Astrocyte of the spinal cord (primary cell): ENCODE data around the gene ACSL3.

Experiments
- DNase-seq: peaks from one replicate; pipeline ENCODE4 v3.0.0; 2011; ENCODE audit warnings: low read depth, low spot score
- H3K4me3 ChIP-seq: 2 replicates; pipeline ENCODE4 v1.5.1; 2011; ENCODE audit warnings: low read depth, mild to moderate bottlenecking, low read length, moderate library complexity
- in situ Hi-C: cut with HindIII; loops from 2 replicates; pipeline ENCODE4 v1.10.0; 2017; ENCODE audit warnings: low sequenced_read_pairs
- TF ChIP-seq, protein P1 (sequence below): IDR thresholded peaks from 2 replicates; pipeline ENCODE4 v1.5.1; 2012; ENCODE audit warnings: low read depth, mild to moderate bottlenecking, low read length, inconsistent platforms

The ACSL3 gene

DNA sequence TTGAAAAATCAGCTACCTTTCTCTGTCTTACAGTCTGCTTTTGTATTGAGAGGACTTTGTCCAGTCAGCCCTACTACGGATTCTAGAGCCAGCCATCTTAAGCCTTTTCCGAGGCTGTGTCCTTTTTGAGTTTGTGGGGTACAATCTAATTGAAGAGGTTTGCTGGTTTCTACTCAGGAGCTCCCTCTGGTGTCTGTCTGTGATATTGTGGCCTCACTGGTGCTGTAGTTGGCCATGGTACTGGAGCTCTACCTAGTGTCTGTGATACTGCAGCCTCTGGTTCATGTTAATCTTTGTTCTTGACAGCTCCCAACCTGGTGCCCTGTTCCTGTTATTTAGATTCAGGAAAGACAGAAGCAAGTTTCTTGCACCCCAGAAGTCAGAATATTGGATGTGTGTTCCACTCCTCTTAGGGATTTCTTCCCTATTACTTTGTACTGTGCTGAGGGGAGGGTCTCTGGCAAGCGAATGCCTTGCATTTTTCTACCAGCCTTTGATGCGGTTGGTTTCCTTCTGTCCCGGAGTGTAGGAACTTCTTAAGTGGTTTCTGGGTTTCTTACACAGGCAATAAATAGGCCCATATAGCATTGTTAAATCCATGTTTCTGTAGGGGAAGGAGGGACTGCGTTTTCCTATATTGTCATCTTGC is 78.5 kb downstream of the ACSL3 start:
- DNase-seq = peak; percentile 65
- H3K4me3 ChIP-seq = no peak overlapping the region
- TF ChIP-seq, protein P1, sequence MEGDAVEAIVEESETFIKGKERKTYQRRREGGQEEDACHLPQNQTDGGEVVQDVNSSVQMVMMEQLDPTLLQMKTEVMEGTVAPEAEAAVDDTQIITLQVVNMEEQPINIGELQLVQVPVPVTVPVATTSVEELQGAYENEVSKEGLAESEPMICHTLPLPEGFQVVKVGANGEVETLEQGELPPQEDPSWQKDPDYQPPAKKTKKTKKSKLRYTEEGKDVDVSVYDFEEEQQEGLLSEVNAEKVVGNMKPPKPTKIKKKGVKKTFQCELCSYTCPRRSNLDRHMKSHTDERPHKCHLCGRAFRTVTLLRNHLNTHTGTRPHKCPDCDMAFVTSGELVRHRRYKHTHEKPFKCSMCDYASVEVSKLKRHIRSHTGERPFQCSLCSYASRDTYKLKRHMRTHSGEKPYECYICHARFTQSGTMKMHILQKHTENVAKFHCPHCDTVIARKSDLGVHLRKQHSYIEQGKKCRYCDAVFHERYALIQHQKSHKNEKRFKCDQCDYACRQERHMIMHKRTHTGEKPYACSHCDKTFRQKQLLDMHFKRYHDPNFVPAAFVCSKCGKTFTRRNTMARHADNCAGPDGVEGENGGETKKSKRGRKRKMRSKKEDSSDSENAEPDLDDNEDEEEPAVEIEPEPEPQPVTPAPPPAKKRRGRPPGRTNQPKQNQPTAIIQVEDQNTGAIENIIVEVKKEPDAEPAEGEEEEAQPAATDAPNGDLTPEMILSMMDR = peak; percentile 87
- in situ Hi-C loops = no loop called here

DNA sequence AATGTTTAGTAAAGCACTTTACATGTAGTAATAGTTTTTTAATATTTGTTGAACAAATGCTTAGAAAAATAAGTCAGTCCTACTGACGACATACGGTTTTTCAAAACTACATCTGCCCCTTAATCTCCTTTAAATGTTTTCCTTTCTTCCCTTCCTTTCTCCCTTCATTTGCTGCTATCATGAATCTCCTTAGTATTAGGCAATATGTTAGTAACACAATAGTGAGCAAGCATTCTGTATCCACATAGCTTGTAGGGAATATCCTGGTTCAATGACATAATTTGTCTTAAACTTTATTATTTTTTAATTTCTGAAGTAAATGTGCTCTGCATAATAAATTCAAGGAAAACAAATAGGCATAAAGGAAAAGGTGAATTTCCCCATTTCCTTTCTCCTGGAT is 79.1 kb downstream of the ACSL3 start:
- no peak for DNase-seq
- TF ChIP-seq, protein P1 = no peak
- H3K4me3 ChIP-seq = no peak overlapping the region
- in situ Hi-C loops = no loop called here

DNA sequence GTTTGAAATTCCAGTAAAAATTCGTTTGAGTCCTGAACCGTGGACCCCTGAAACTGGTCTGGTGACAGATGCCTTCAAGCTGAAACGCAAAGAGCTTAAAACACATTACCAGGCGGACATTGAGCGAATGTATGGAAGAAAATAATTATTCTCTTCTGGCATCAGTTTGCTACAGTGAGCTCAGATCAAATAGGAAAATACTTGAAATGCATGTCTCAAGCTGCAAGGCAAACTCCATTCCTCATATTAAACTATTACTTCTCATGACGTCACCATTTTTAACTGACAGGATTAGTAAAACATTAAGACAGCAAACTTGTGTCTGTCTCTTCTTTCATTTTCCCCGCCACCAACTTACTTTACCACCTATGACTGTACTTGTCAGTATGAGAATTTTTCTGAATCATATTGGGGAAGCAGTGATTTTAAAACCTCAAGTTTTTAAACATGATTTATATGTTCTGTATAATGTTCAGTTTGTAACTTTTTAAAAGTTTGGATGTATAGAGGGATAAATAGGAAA is 80.7 kb downstream of the ACSL3 start:
- no peak for DNase-seq
- in situ Hi-C loops = no loop called here
- H3K4me3 ChIP-seq = no peak overlapping the region
- TF ChIP-seq, protein P1 = no peak

DNA sequence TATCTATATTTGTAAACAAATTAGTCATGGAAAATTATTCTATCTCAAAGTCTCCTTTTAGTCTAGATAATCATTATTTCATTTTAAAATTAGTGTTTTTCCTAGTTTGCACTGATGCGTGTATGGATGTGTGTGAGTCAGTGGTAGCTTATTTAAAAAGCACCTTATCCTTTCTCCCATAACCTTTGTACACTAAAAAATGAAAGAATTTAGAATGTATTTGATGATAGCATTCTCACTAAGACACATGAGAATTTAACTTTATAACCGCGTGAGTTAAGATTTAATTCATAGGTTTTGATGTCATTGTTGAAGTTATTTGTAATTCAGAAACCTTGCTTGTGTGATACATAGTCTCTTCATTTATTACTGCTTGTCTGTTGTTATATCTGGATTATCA is 81.7 kb downstream of the ACSL3 start:
- no peak for DNase-seq
- H3K4me3 ChIP-seq = no peak overlapping the region
- TF ChIP-seq, protein P1 = no peak
- in situ Hi-C loops = no loop called here

DNA sequence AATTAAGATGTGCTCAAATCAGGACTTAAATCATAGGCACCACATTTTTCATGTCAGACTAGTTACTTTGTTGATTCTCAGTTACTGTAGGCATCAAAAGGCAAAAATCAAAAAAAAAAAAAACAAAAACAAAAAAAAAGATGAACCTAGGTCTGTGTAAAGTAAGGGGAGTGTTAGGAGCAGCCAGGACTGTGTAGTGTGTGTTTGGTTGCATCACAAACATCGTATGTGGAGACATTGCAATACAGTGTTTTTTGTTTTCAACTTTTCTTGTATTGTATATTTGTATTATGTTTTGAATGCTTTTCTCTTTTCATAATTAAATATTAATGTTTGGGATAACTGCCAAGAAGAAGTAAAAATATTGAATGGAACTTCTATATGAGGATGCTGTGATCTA is 82.1 kb downstream of the ACSL3 start:
- TF ChIP-seq, protein P1 = no peak
- in situ Hi-C loops = no loop called here
- H3K4me3 ChIP-seq = no peak overlapping the region

DNA sequence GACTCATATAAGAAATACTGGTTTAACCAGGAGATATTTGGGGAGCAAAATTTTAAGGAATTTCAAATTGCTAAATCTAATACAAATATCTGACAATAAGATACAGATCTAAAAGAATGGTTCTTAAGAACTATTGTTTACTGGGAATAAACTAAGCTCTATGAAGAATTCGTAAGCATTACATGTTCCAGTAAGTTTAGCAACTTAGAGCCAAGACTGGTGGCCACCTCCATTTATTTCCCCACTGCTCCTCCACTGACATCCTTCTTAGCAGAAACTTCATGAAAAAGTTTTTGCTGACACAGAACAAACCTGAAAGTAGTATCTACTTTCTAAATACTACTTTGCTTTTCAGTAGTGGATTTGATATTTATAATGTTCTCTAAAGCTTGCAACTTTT is 83.0 kb downstream of the ACSL3 start:
- H3K4me3 ChIP-seq = no peak overlapping the region
- DNase-seq = peak; percentile 44
- TF ChIP-seq, protein P1 = no peak
- in situ Hi-C loops = no loop called here

More for the DNA sequence above, 82.1 kb downstream of the ACSL3 start:
- no peak for DNase-seq
